Smooth muscle cell (in vitro differentiated cells): ENCODE results near the gene POLDIP3. TPM values are rescaled to one million over a fixed set of nuclear protein-coding genes. Genes with fewer than 3 reads are reported as not detected.

Source experiments
- DNase-seq: peaks from one replicate; lab custom pipeline; 2025; ENCODE audit not compliant: unreplicated experiment; lab: John Stamatoyannopoulos, UW
- H2AFZ ChIP-seq: fragments of 200-600 bp; sonication (generic); 2 replicates; pipeline ENCODE4 v1.6.0; 2016; ENCODE audit warnings: antibody characterized with exemption, low read depth, mild to moderate bottlenecking
- H3F3A ChIP-seq: fragments of 200-600 bp; sonication (generic); 2 replicates; pipeline ENCODE4 v1.6.0; 2017; ENCODE audit warnings: antibody characterized with exemption, low read depth
- H3K27ac ChIP-seq: fragments of 200-600 bp; sonication (generic); 2 replicates; pipeline ENCODE4 v1.5.1; 2016; ENCODE audit warnings: low read depth, mild to moderate bottlenecking
- H3K27me3 ChIP-seq: fragments of 200-600 bp; sonication (generic); 2 replicates; pipeline ENCODE4 v1.6.1; 2016; ENCODE audit warnings: low read depth, mild to moderate bottlenecking
- H3K36me3 ChIP-seq: fragments of 200-600 bp; sonication (generic); 2 replicates; pipeline ENCODE4 v1.5.1; 2016; ENCODE audit warnings: low read depth
- H3K4me1 ChIP-seq: fragments of 200-600 bp; sonication (generic); 2 replicates; pipeline ENCODE4 v1.5.1; 2016; ENCODE audit warnings: low read depth
- H3K4me2 ChIP-seq: fragments of 200-600 bp; sonication (generic); 2 replicates; pipeline ENCODE4 v1.6.0; 2016; ENCODE audit warnings: mild to moderate bottlenecking
- H3K4me3 ChIP-seq: fragments of 200-600 bp; sonication (generic); 2 replicates; pipeline ENCODE4 v1.5.1; 2016; ENCODE audit warnings: mild to moderate bottlenecking
- H3K79me2 ChIP-seq: fragments of 200-600 bp; sonication (generic); 2 replicates; pipeline ENCODE4 v1.6.0; 2016; ENCODE audit warnings: low read depth, mild to moderate bottlenecking
- H3K9ac ChIP-seq: fragments of 200-600 bp; sonication (generic); 2 replicates; pipeline ENCODE4 v1.6.0; 2016; ENCODE audit warnings: low read depth
- H3K9me3 ChIP-seq: fragments of 200-600 bp; sonication (generic); replicated peaks from 2 replicates; pipeline ENCODE4 v1.5.1; 2016; ENCODE audit warnings: low read depth
- H4K20me1 ChIP-seq: fragments of 200-600 bp; sonication (generic); 2 replicates; pipeline ENCODE4 v1.6.0; 2016; ENCODE audit warnings: low read depth
- WGBS: methylation state at CpG from one replicate; pipeline ENCODE4 v1.1.7; 2016; ENCODE audit warnings: low lambda C conversion rate; 5-methylcytosine and 5-hydroxymethylcytosine counted together
- polyA plus RNA-seq: library from polyadenylated mRNA; unstranded; fragments of >200 nt; fragmentation: Nextera tagmentation; extraction: Ambion mirVana; gene quantifications from 2 replicates; pipeline ENCODE4 v1.2.1, GENCODE V29; 2016
- total RNA-seq: library from RNA; depleted of rRNA; stranded (reverse); fragments of >200 nt; gene quantifications from 2 replicates; pipeline ENCODE4 v1.2.3, GENCODE V29; 2014
- TF ChIP-seq, protein P1 (sequence below): fragments of 200-600 bp; sonication (generic); IDR thresholded peaks from 2 replicates; pipeline ENCODE4 v1.5.1; 2017; ENCODE audit warnings: borderline replicate concordance, mild to moderate bottlenecking, antibody characterized with exemption; ENCODE audit not compliant: insufficient read depth, poor library complexity, severe bottlenecking

Gene POLDIP3, protein sequence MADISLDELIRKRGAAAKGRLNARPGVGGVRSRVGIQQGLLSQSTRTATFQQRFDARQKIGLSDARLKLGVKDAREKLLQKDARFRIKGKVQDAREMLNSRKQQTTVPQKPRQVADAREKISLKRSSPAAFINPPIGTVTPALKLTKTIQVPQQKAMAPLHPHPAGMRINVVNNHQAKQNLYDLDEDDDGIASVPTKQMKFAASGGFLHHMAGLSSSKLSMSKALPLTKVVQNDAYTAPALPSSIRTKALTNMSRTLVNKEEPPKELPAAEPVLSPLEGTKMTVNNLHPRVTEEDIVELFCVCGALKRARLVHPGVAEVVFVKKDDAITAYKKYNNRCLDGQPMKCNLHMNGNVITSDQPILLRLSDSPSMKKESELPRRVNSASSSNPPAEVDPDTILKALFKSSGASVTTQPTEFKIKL
- total RNA-seq (27.8 and 31.1 TPM in 2 replicates), polyA plus RNA-seq (45.5 and 49.4 TPM in 2 replicates)

DNA sequence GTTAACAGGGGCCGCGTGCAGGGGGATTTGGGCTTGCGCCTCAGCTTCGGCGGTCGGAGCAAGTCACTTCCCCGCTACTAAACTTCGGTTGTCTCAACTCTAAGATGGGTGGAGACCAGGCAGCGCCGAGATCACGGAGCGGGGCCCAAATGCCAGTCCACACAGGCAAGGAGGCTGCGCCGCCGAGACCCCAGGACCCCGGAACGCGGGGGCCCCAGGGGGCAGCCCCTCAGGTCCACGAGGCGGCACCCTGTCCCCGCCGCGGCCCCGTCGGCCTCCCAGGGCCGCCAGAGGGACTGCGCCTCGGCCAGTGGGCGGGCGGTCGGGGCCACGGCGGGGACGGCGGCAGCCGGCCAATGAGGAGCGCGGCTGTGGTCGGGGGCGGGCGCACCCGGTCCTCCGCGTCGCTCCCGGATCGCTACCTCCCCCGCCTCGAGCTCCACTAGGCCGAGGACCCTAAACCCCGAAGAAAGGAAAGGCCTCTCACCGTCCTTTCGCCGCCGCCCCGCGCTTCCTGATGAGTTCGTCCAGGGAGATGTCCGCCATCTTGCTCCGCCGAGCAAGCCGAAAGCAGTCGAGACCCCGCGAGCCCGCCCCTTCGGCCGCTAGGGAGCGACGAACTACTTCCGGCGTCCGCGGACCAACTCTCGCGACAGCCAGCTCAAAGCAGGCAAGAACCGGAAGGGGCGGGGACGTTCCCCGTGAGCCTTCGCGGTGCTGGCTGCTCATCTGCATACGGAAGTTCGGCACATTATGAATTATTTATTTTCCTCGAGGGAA, at the start of gene POLDIP3:
Gene POLDIP3, minus strand, starts transcription at position 572 of the 780 bp plus-strand sequence. Its CDS starts 26 bp downstream, at position 546.
- peaks cover 39% of the 10 kb centered on the region for H4K20me1 ChIP-seq
- peak within 1 kb of the TSS; percentile 97 for H3K4me2 ChIP-seq
- peak within 1 kb of the TSS; percentile 98 for H3K27ac ChIP-seq
- peak within 1 kb of the TSS; percentile 41 for H2AFZ ChIP-seq
- H3K9ac ChIP-seq, result peak within 1 kb of the TSS; percentile 97
- WGBS, result under 1% methylated on average over 69 of the region's 85 CpGs
- peaks cover 19% of the 10 kb centered on the region for H3F3A ChIP-seq
- no peaks in the 10 kb centered on the region for H3K9me3 ChIP-seq
- peak; percentile 93 for DNase-seq
- peak within 1 kb of the TSS; percentile 75 for H3K4me3 ChIP-seq
- H3K27me3 ChIP-seq, result no peaks in the 10 kb centered on the region
- TF ChIP-seq, protein P1, sequence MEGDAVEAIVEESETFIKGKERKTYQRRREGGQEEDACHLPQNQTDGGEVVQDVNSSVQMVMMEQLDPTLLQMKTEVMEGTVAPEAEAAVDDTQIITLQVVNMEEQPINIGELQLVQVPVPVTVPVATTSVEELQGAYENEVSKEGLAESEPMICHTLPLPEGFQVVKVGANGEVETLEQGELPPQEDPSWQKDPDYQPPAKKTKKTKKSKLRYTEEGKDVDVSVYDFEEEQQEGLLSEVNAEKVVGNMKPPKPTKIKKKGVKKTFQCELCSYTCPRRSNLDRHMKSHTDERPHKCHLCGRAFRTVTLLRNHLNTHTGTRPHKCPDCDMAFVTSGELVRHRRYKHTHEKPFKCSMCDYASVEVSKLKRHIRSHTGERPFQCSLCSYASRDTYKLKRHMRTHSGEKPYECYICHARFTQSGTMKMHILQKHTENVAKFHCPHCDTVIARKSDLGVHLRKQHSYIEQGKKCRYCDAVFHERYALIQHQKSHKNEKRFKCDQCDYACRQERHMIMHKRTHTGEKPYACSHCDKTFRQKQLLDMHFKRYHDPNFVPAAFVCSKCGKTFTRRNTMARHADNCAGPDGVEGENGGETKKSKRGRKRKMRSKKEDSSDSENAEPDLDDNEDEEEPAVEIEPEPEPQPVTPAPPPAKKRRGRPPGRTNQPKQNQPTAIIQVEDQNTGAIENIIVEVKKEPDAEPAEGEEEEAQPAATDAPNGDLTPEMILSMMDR, result peak; percentile 12
- peaks cover 45% of the 10 kb centered on the region for H3K79me2 ChIP-seq
- peaks cover 6% of the 10 kb centered on the region for H3K4me1 ChIP-seq
- no peaks in the 10 kb centered on the region for H3K36me3 ChIP-seq

GRCh38 chr22:42661985-42662831, 47.5 kb upstream of the POLDIP3 start:
- no peaks in the 10 kb centered on the region for H3F3A ChIP-seq
- no peaks in the 10 kb centered on the region for H3K9me3 ChIP-seq
- peak; percentile 60 for DNase-seq
- no peaks in the 10 kb centered on the region for H3K27me3 ChIP-seq
- no peak overlapping the region for H3K9ac ChIP-seq
- no peaks in the 10 kb centered on the region for H4K20me1 ChIP-seq
- H3K36me3 ChIP-seq, result no peaks in the 10 kb centered on the region
- no peaks in the 10 kb centered on the region for H3K79me2 ChIP-seq
- TF ChIP-seq, protein P1, result peak; percentile 87
- peak overlapping the region; percentile 98 for H2AFZ ChIP-seq
- H3K27ac ChIP-seq, result no peak overlapping the region
- WGBS, result 2% methylated on average over 34 of the region's 68 CpGs
- H3K4me1 ChIP-seq, result no peaks in the 10 kb centered on the region
- H3K4me2 ChIP-seq, result peak overlapping the region; percentile 97
- H3K4me3 ChIP-seq, result peak overlapping the region; percentile 59

DNA sequence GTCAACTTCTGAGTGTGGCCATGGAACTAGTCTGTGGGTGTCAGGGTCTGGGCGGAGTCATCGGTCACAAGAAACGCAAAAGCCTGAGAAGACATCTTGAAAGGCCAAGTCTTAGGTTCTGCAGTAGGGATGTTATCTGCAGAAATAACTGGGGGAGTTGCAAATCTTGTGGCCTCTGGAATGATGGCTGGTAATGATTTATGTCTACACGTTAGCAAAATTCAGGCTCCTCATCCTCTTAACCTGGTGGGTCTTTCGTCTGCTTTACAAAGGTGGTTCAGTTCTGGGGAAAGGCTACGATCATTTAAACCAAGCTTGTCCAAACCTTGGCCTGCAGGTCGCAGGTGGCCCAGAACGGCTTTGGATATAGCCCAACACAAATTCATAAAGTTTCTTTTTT, 41.9 kb upstream of the POLDIP3 start:
- DNase-seq, result no peak
- Histone ChIP-seq H3K36me3 (no peaks in the 10 kb centered on the region), H3K79me2 (no peaks in the 10 kb centered on the region), H3K4me3 (no peak overlapping the region), H3K4me1 (no peaks in the 10 kb centered on the region), H3K27me3 (no peaks in the 10 kb centered on the region), H3K9me3 (no peaks in the 10 kb centered on the region), H3K27ac (no peak overlapping the region), H2AFZ (no peak overlapping the region), H4K20me1 (no peaks in the 10 kb centered on the region), H3K9ac (no peak overlapping the region), H3F3A (no peaks in the 10 kb centered on the region), H3K4me2 (no peak overlapping the region)
- WGBS, result 95% methylated on average over 8 of the region's 8 CpGs
- TF ChIP-seq, protein P1, result no peak
